Effector memory CD4-positive, alpha-beta T cell (primary cell): Measurements from ENCODE around the gene EXOC8.
A peak's percentile ranks its signal among the peaks of the same experiment; 100 is the strongest.

ENCODE experiments used
- DNase-seq, 3 donors: peaks; one replicate each; pipeline ENCODE4 v3.0.0-alpha.2; 2020
- H3K27ac ChIP-seq: 2 replicates; pipeline ENCODE4 v1.7.0; 2013; ENCODE audit warnings: mild to moderate bottlenecking, low read length, moderate library complexity; ENCODE audit not compliant: insufficient read depth, poor library complexity, severe bottlenecking
- H3K27me3 ChIP-seq: replicated peaks from 2 replicates; pipeline ENCODE4 v1.7.0; 2013; ENCODE audit warnings: mild to moderate bottlenecking, low read length; ENCODE audit not compliant: insufficient read depth, control insufficient read depth, poor library complexity, severe bottlenecking
- H3K36me3 ChIP-seq: 2 replicates; pipeline ENCODE4 v1.7.0; 2013; ENCODE audit warnings: mild to moderate bottlenecking, low read length, moderate library complexity; ENCODE audit not compliant: control insufficient read depth, insufficient read depth
- H3K4me1 ChIP-seq: 2 replicates; pipeline ENCODE4 v1.7.0; 2013; ENCODE audit warnings: low read length, mild to moderate bottlenecking; ENCODE audit not compliant: control insufficient read depth, insufficient read depth, poor library complexity, severe bottlenecking
- H3K4me3 ChIP-seq: 2 replicates; pipeline ENCODE4 v1.7.0; 2013; ENCODE audit warnings: low read length, low read depth, mild to moderate bottlenecking; ENCODE audit not compliant: insufficient read depth, poor library complexity, severe bottlenecking
- H3K9me3 ChIP-seq: 2 replicates; pipeline ENCODE4 v1.7.0; 2013; ENCODE audit warnings: mild to moderate bottlenecking, low read length, moderate library complexity; ENCODE audit not compliant: control insufficient read depth

The EXOC8 gene

GRCh38 chr1:231335663-231336602, 1.7 kb downstream of the EXOC8 start:
- peaks cover 28% of the 10 kb centered on the region for H3K4me1 ChIP-seq
- no peak for DNase-seq
- no peaks in the 10 kb centered on the region for H3K27me3 ChIP-seq
- no peaks in the 10 kb centered on the region for H3K36me3 ChIP-seq
- no peaks in the 10 kb centered on the region for H3K9me3 ChIP-seq
- peak overlapping the region; percentile 86 for H3K4me3 ChIP-seq
- H3K27ac ChIP-seq: no peak overlapping the region

GRCh38 chr1:231334952-231335351, 2.7 kb downstream of the EXOC8 start:
- Histone ChIP-seq H3K9me3 (no peaks in the 10 kb centered on the region), H3K36me3 (no peaks in the 10 kb centered on the region), H3K4me1 (peaks cover 28% of the 10 kb centered on the region), H3K27me3 (no peaks in the 10 kb centered on the region), H3K27ac (no peak overlapping the region), H3K4me3 (peak overlapping the region; percentile 10)
- no peak for DNase-seq

DNA sequence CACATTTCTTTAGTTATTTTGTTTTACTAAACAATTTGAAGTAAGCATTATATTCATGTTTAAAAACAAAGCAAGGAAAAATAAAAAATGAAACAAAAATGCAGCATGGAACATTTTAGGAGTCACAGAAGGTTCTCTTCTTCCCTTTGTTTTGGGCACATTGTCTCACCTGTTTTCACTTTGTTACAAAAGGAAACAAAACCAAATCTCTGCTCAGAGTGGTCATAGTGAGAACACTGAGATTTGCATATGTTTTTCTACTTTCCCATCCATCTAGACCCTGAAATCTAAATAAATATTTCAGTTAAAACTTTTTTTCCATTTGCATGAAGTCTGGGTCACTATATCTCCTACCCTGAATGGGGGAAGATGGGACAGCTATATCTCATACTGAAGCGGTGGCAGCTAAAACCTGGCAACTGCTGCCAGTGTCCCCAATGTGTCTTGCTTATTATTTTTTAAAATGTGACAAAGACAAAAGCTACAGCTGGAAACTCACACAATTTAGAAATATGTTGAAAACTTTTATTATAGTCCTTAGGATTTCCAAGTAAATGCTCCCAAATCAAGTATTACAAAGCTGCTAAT, 3.5 kb downstream of the EXOC8 start:
- Histone ChIP-seq H3K27me3 (no peaks in the 10 kb centered on the region), H3K27ac (no peak overlapping the region), H3K9me3 (no peaks in the 10 kb centered on the region), H3K4me3 (peak overlapping the region; percentile 10), H3K4me1 (peaks cover 23% of the 10 kb centered on the region), H3K36me3 (no peaks in the 10 kb centered on the region)
- no peak for DNase-seq

GRCh38 chr1:231332761-231333160, 4.9 kb downstream of the EXOC8 start:
- Histone ChIP-seq H3K36me3 (no peaks in the 10 kb centered on the region), H3K4me3 (no peak overlapping the region), H3K27ac (no peak overlapping the region), H3K27me3 (no peaks in the 10 kb centered on the region), H3K9me3 (no peaks in the 10 kb centered on the region), H3K4me1 (peaks cover 20% of the 10 kb centered on the region)
- DNase-seq: no peak

- peaks cover 2% of the 10 kb centered on the region for H3K4me1 ChIP-seq
- no peaks in the 10 kb centered on the region for H3K36me3 ChIP-seq
- no peak overlapping the region for H3K4me3 ChIP-seq
- no peaks in the 10 kb centered on the region for H3K9me3 ChIP-seq
- no peaks in the 10 kb centered on the region for H3K27me3 ChIP-seq
- H3K27ac ChIP-seq: no peak overlapping the region
- DNase-seq: no peak
Measured at GRCh38 chr1:231329483-231329882, 8.2 kb downstream of the EXOC8 start.

DNA sequence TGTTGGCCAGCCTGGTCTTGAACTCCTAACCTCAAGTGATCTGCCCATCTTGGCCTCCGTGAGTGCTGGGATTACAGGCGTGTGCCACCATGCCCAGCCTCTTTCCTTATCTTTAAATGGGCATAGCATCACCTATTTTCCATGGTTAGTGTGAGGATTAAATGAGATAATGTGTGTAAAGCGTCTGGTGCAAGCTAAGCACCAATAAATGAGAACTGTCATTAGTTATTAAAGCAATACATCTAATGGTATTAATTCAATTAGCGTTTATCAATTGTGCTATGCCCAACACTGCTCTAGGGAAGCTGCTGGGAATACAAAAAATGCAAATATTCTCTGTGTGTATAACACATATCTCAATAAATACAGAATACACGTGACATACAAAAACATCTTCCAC, 10.0 kb downstream of the EXOC8 start:
- H3K27ac ChIP-seq: no peak overlapping the region
- H3K4me3 ChIP-seq: no peak overlapping the region
- no peaks in the 10 kb centered on the region for H3K9me3 ChIP-seq
- no peaks in the 10 kb centered on the region for H3K4me1 ChIP-seq
- no peaks in the 10 kb centered on the region for H3K27me3 ChIP-seq
- no peak for DNase-seq
- no peaks in the 10 kb centered on the region for H3K36me3 ChIP-seq

DNA sequence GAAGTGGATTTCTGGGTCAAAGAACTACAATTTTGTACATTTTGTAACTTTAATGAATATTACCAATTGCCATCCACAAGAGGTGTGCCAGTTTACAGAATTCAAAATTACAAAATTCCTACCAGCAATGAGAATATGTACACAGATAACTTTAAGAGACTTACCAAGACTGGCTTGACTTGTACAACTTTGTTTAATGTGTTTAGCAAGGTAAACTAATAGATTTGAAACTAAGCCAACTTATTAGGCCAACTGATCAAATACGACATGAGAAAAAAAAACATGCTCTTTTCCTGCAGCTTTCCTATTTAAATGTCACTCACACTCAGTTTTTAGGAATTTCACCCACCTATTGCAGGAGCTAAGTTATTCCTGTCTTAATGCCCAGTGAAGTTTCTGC, 11.4 kb downstream of the EXOC8 start:
- Histone ChIP-seq H3K9me3 (no peaks in the 10 kb centered on the region), H3K36me3 (no peaks in the 10 kb centered on the region), H3K27ac (no peak overlapping the region), H3K27me3 (no peaks in the 10 kb centered on the region), H3K4me3 (no peak overlapping the region), H3K4me1 (no peaks in the 10 kb centered on the region)
- no peak for DNase-seq

DNA sequence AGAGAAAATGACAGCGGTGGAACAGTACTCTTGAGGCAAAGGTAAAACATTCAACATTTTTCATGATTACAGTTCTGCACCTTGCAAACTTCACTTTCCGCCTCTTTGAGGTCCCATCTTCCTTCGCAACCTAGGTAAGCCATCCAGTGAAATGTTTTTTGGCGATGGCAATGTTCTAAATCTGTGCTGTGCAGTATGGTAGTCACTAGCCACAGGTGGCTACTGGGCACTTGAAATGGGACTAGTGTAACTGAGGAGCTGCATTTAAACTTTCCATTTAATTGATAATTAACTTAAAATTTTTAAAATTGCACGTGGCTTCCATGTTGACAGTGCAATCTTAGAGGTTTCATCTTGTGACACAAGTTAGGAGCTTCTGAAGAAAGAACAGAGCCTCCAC, 13.0 kb downstream of the EXOC8 start:
- Histone ChIP-seq H3K4me1 (no peaks in the 10 kb centered on the region), H3K9me3 (no peaks in the 10 kb centered on the region), H3K4me3 (no peak overlapping the region), H3K27me3 (no peaks in the 10 kb centered on the region), H3K27ac (no peak overlapping the region), H3K36me3 (no peaks in the 10 kb centered on the region)
- DNase-seq: no peak

DNA sequence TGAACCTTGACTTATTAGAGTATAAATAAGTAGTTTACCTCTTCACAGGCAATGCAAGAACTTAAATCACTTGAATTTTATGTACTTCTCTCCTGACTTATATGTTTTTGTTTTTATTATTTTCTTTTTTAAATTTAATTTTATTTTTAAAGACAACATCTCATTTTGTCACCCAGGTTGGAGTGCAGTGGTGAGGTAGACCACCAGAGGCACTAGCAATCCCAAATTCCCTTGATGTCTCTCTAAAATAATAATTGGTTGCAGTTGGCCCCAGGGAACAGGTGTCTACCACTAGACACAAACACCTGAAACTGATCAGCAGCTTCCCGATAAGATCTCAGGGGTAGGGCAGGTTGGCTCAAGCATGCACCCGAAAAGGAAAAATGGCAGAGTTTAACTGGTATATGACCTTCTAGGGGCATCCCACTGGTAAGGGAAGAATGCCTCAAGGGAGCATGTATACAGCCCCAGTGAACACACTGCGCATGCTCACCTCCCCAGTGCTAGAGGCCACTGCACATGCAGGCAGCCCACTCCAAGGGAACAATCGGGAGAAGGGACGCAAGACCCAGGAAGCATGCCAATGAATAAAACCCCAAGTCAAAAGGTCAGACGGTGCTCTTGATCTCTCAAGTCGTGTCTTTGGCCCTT, 14.6 kb downstream of the EXOC8 start:
- H3K36me3 ChIP-seq: no peaks in the 10 kb centered on the region
- H3K27ac ChIP-seq: no peak overlapping the region
- H3K4me1 ChIP-seq: no peaks in the 10 kb centered on the region
- no peak overlapping the region for H3K4me3 ChIP-seq
- no peaks in the 10 kb centered on the region for H3K9me3 ChIP-seq
- no peaks in the 10 kb centered on the region for H3K27me3 ChIP-seq
- DNase-seq: no peak

GRCh38 chr1:231319080-231319479, 18.6 kb downstream of the EXOC8 start:
- Histone ChIP-seq H3K9me3 (no peaks in the 10 kb centered on the region), H3K36me3 (no peaks in the 10 kb centered on the region), H3K4me3 (no peak overlapping the region), H3K27me3 (no peaks in the 10 kb centered on the region), H3K4me1 (no peaks in the 10 kb centered on the region), H3K27ac (no peak overlapping the region)
- DNase-seq: no peak
